Measurements from ENCODE around the gene PPIA. TPM values are rescaled to one million over a fixed set of nuclear protein-coding genes. Genes with fewer than 3 reads are reported as not detected.

The PPIA gene
- total RNA-seq, 1 donor from 2014 or later: 3,738 TPM

GRCh38 chr7:44752822-44753221 lies 43.7 kb upstream of the PPIA start:
- no peak overlapping the region for H3K4me3 ChIP-seq (ENCODE audit: low read depth, low read length)
- TF ChIP-seq CTCF (conservative IDR thresholded peaks at IDR 0.05; ENCODE audit: low read depth, low read length): no peak
- no peak for DNase-seq (ENCODE audit: low read depth)

GRCh38 chr7:44754802-44755697 lies 41.4 kb upstream of the PPIA start:
- TF ChIP-seq CTCF (conservative IDR thresholded peaks at IDR 0.05; ENCODE audit: low read depth, low read length): no peak
- no peak for DNase-seq (ENCODE audit: low read depth)

GRCh38 chr7:44755698-44756627 lies 40.5 kb upstream of the PPIA start:
- no peak for TF ChIP-seq CTCF (conservative IDR thresholded peaks at IDR 0.05; ENCODE audit: low read depth, low read length)
- H3K4me3 ChIP-seq (ENCODE audit: low read depth, low read length): no peak overlapping the region
- no peak for DNase-seq (ENCODE audit: low read depth)

More at GRCh38 chr7:44754802-44755697, 41.4 kb upstream of the PPIA start:
- no peak overlapping the region for H3K4me3 ChIP-seq (ENCODE audit: low read depth, low read length)

- no peak for TF ChIP-seq CTCF (conservative IDR thresholded peaks at IDR 0.05; ENCODE audit: low read depth, low read length)
- no peak for DNase-seq (ENCODE audit: low read depth)
- H3K4me3 ChIP-seq (ENCODE audit: low read depth, low read length): no peak overlapping the region
Observed at GRCh38 chr7:44756904-44757303, 39.6 kb upstream of the PPIA start.

GRCh38 chr7:44757311-44757710 lies 39.2 kb upstream of the PPIA start:
- no peak overlapping the region for H3K4me3 ChIP-seq (ENCODE audit: low read depth, low read length)
- no peak for DNase-seq (ENCODE audit: low read depth)
- TF ChIP-seq CTCF (conservative IDR thresholded peaks at IDR 0.05; ENCODE audit: low read depth, low read length): no peak

- no peak overlapping the region for H3K4me3 ChIP-seq (ENCODE audit: low read depth, low read length)
- no peak for TF ChIP-seq CTCF (conservative IDR thresholded peaks at IDR 0.05; ENCODE audit: low read depth, low read length)
- DNase-seq (ENCODE audit: low read depth): no peak
Observed at GRCh38 chr7:44757739-44758138, 38.7 kb upstream of the PPIA start.

Data from epithelial cell of proximal tubule (primary cell).